ENCODE measurements around the gene NELFA. TPM values are rescaled to one million over a fixed set of nuclear protein-coding genes. Genes with fewer than 3 reads are reported as not detected.

Gene NELFA
- total RNA-seq (2014; rRNA removed; shearing (Covaris generic)): 23.7 and 26.4 TPM in 2 replicates
- polyA plus RNA-seq (2015; cell fraction: cytosol; rRNA removed): 26.7 and 28.7 TPM in 2 replicates
- 40.2 and 48.0 TPM in 2 replicates for polyA plus RNA-seq (2015; cell fraction: nucleus; rRNA removed)

- DNase-seq (ENCODE audit: low read depth): peak; percentile 89
Observed at GRCh38 chr4:2008921-2009650, at the start of gene NELFA. Gene NELFA (minus strand): TSS chr4:2008974. CDS start chr4:2008959, 15 bp downstream.

- DNase-seq (ENCODE audit: low read depth): no peak
Observed at GRCh38 chr4:2057382-2058065, 48.8 kb upstream of the NELFA start.

- no peak for DNase-seq (ENCODE audit: low read depth)
Observed at GRCh38 chr4:2054217-2054616, 45.4 kb upstream of the NELFA start.

GRCh38 chr4:2051086-2051485, 42.3 kb upstream of the NELFA start:
- DNase-seq (ENCODE audit: low read depth): no peak

GRCh38 chr4:2049811-2050210, 41.0 kb upstream of the NELFA start:
- DNase-seq (ENCODE audit: low read depth): no peak

GRCh38 chr4:2049381-2049780, 40.6 kb upstream of the NELFA start:
- DNase-seq (ENCODE audit: low read depth): no peak

GRCh38 chr4:2048831-2049230, 40.1 kb upstream of the NELFA start:
- no peak for DNase-seq (ENCODE audit: low read depth)

- no peak for DNase-seq (ENCODE audit: low read depth)
Observed at GRCh38 chr4:2047781-2048581, 39.2 kb upstream of the NELFA start.

GRCh38 chr4:2047031-2047660, 38.4 kb upstream of the NELFA start:
- DNase-seq (ENCODE audit: low read depth): no peak

- DNase-seq (ENCODE audit: low read depth): no peak
Observed at GRCh38 chr4:2046031-2046961, 37.5 kb upstream of the NELFA start.

GRCh38 chr4:2045518-2045951, 36.8 kb upstream of the NELFA start:
- DNase-seq (ENCODE audit: low read depth): no peak

GRCh38 chr4:2044542-2045517, 36.1 kb upstream of the NELFA start:
- DNase-seq (ENCODE audit: low read depth): no peak

- no peak for DNase-seq (ENCODE audit: low read depth)
Observed at GRCh38 chr4:2044119-2044485, 35.3 kb upstream of the NELFA start.

GRCh38 chr4:2043396-2044118, 34.8 kb upstream of the NELFA start:
- DNase-seq (ENCODE audit: low read depth): no peak

GRCh38 chr4:2042947-2043395, 34.2 kb upstream of the NELFA start:
- no peak for DNase-seq (ENCODE audit: low read depth)

- DNase-seq (ENCODE audit: low read depth): no peak
Observed at GRCh38 chr4:2042204-2042946, 33.6 kb upstream of the NELFA start.
